Skeletal muscle satellite cell (primary cell): ENCODE measurements around the gene IRAK1.

ENCODE experiments used
- H3K27me3 ChIP-seq: 2 replicates; pipeline ENCODE4 v1.7.0; 2013; ENCODE audit warnings: low read length; ENCODE audit not compliant: control insufficient read depth, insufficient read depth
- H3K36me3 ChIP-seq: 2 replicates; pipeline ENCODE4 v1.7.0; 2013; ENCODE audit warnings: mild to moderate bottlenecking, control low read depth, low read length; ENCODE audit not compliant: insufficient read depth
- H3K4me1 ChIP-seq: 2 replicates; pipeline ENCODE4 v1.7.0; 2013; ENCODE audit warnings: low read length; ENCODE audit not compliant: control insufficient read depth, insufficient read depth
- H3K4me2 ChIP-seq: 2 replicates; pipeline ENCODE4 v1.7.0; 2013; ENCODE audit warnings: mild to moderate bottlenecking, low read length
- H3K4me3 ChIP-seq: 2 replicates; pipeline ENCODE4 v1.7.0; 2013; ENCODE audit warnings: low read length
- H3K9ac ChIP-seq: 2 replicates; pipeline ENCODE4 v1.7.0; 2013; ENCODE audit warnings: mild to moderate bottlenecking, low read depth, low read length, moderate library complexity
- H3K9me3 ChIP-seq: replicated peaks from 2 replicates; pipeline ENCODE4 v1.7.0; 2013; ENCODE audit warnings: mild to moderate bottlenecking, control low read depth, low read length

The IRAK1 gene

GRCh38 chrX:154017766-154018517 is 1.8 kb downstream of the IRAK1 start:
- Histone ChIP-seq H3K4me3 (peak overlapping the region; percentile 83), H3K4me1 (peaks cover 32% of the 10 kb centered on the region), H3K9me3 (no peaks in the 10 kb centered on the region), H3K27me3 (no peaks in the 10 kb centered on the region), H3K9ac (peak overlapping the region; percentile 90), H3K4me2 (peak overlapping the region; percentile 98), H3K36me3 (peaks cover 43% of the 10 kb centered on the region)

DNA sequence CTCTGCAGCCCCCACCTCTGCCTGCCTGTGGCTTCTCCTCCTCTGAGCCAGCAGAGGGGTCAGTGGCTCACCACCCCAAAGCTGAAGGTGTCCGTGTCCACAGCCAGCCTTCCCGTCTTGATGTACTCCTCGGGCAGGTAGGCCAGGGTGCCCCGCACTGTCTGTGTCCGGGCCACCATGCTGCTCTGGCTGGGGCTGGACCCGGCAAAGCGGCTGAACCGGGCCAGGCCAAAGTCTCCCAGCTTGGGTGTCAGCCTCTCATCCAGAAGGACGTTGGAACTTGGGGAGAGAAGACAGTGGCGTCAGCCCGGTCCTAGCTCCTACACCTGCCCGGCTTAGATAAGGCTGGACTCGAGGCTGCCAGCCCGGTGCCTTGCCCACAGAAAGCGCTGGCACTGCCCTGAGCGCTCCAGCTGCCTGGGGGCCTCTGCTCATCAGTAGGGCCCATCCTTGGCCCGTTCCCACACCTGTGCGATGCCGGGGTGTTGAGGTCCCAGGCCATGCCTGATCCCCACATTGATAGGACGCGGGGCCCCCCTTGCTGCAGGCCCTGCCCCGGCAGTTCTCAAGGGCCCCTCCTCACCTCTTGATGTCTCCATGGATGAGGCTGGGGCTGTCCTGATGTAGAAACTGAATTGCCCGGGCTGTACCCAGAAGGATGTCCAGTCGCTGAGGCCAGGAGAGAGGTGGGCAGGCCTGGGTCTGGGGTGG is 3.2 kb downstream of the IRAK1 start:
- peaks cover 57% of the 10 kb centered on the region for H3K36me3 ChIP-seq
- no peak overlapping the region for H3K4me3 ChIP-seq
- H3K9me3 ChIP-seq: no peaks in the 10 kb centered on the region
- no peak overlapping the region for H3K4me2 ChIP-seq
- H3K9ac ChIP-seq: no peak overlapping the region
- no peaks in the 10 kb centered on the region for H3K27me3 ChIP-seq
- peaks cover 27% of the 10 kb centered on the region for H3K4me1 ChIP-seq

GRCh38 chrX:154015581-154016264 is 4.0 kb downstream of the IRAK1 start:
- Histone ChIP-seq H3K27me3 (no peaks in the 10 kb centered on the region), H3K9ac (no peak overlapping the region), H3K4me1 (peaks cover 20% of the 10 kb centered on the region), H3K4me2 (no peak overlapping the region), H3K9me3 (no peaks in the 10 kb centered on the region), H3K4me3 (no peak overlapping the region), H3K36me3 (peaks cover 63% of the 10 kb centered on the region)

DNA sequence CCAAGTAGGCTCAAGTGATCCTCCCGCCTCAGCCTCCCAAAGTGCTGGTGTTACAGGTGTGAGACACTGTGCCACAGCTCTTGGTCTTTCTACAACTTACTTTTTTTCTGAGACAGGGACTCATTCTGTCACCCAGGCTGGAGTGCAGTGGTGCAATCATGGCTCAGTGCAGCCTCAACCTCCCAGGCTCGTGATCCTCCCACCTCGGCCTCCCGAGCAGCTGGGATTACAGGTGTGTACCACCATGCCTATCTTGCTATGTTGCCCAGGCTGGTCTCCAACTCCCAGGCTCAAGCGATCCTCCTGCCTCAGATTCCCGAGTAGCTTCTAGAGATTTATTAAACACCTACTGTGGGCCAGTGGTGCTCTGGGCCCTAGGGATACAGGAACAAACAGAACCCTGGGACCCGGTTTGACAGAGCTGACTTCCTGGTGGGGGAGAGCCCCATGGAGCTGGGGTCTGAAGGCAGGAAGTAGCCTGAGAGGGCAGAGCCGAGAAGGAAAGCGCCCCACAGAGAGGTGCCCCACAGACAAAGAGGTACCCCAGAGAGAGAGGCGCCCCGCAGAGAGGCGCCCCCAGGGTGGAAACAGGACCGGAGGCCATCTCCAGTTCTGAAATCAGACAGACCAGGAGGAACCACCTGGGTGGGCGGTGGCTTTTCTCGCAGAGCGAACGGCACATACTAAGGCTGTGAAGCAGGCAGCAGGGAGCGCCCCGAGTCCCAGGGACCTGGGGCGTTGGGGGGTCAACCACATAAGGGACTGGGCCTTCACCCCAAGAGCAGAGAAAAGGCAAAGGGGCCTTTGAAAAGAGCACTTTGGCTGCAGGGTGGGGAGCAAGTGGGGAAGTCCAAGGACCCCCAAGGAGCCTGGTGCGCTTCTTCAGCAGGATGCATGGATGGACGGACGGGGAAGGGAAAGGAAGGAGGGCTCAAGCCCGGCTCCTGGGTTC is 5.0 kb downstream of the IRAK1 start:
- Histone ChIP-seq H3K36me3 (peaks cover 69% of the 10 kb centered on the region), H3K4me3 (no peak overlapping the region), H3K4me2 (no peak overlapping the region), H3K9me3 (no peaks in the 10 kb centered on the region), H3K9ac (no peak overlapping the region), H3K27me3 (no peaks in the 10 kb centered on the region), H3K4me1 (peaks cover 15% of the 10 kb centered on the region)

- H3K9ac ChIP-seq: no peak overlapping the region
- H3K36me3 ChIP-seq: peaks cover 68% of the 10 kb centered on the region
These were observed 5.9 kb downstream of the IRAK1 start for GRCh38 chrX:154013614-154014360.

DNA sequence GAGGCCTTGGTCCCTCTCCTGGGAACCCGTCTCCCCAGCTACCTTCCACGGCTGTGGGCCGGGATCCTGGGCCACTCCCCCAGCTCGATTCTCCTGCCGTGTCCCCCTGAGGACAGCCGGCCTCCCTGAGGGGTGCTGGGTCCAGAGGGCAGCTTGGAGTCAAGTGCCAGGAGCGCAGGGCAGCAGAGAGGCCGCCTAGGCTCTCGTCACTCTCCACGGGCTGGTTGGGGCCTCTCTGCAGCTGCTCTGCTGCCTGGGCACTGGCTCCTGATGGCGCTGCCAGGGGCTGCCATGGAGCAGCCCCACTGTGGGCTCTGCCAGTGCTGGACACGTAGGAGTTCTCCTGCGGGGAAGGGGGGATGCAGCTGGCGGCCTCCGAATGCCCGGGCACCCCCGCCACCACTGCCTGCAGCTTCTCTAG is 6.7 kb downstream of the IRAK1 start:
- Histone ChIP-seq H3K4me3 (no peak overlapping the region), H3K4me2 (no peak overlapping the region), H3K27me3 (no peaks in the 10 kb centered on the region), H3K9ac (no peak overlapping the region), H3K9me3 (no peaks in the 10 kb centered on the region), H3K36me3 (peaks cover 61% of the 10 kb centered on the region), H3K4me1 (peaks cover 12% of the 10 kb centered on the region)

More at GRCh38 chrX:154013614-154014360, 5.9 kb downstream of the IRAK1 start:
- Histone ChIP-seq H3K27me3 (no peaks in the 10 kb centered on the region), H3K4me1 (peaks cover 15% of the 10 kb centered on the region), H3K4me2 (no peak overlapping the region), H3K4me3 (no peak overlapping the region), H3K9me3 (no peaks in the 10 kb centered on the region)

DNA sequence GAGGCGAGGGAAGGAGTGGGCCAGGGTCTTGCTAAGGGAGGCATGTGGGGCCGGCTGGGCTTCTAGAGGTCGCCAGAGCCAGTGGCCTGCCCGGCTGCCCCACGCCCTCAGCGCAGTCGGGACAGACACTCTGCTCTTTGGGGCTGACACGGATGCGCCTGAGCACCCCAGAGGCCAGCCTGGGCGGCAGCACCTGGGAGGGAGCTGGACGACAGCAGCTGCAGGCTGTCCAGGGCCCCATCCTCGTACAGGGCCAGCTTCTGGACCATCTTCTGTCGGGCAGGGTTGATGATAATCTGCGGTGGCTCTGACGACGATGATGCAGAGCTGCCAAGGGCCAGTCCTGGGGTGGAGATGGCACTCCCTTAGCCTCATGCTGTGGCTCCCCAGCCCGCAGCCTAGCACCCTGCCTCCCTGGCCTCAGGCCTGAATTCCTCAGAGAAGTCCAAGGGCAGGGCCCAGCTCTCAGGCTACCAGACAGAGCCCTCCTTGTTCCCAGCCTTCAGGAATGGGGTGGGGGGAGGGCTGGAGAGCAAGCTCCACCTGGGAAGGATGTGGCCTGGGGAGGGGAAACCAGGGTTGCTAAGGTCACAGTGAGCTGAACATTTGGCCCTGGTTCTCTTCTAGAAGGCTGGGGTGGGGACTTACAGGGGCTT is 7.2 kb downstream of the IRAK1 start:
- H3K27me3 ChIP-seq: no peaks in the 10 kb centered on the region
- peaks cover 60% of the 10 kb centered on the region for H3K36me3 ChIP-seq
- no peak overlapping the region for H3K9ac ChIP-seq
- peaks cover 8% of the 10 kb centered on the region for H3K4me1 ChIP-seq
- no peak overlapping the region for H3K4me3 ChIP-seq
- no peaks in the 10 kb centered on the region for H3K9me3 ChIP-seq
- no peak overlapping the region for H3K4me2 ChIP-seq

DNA sequence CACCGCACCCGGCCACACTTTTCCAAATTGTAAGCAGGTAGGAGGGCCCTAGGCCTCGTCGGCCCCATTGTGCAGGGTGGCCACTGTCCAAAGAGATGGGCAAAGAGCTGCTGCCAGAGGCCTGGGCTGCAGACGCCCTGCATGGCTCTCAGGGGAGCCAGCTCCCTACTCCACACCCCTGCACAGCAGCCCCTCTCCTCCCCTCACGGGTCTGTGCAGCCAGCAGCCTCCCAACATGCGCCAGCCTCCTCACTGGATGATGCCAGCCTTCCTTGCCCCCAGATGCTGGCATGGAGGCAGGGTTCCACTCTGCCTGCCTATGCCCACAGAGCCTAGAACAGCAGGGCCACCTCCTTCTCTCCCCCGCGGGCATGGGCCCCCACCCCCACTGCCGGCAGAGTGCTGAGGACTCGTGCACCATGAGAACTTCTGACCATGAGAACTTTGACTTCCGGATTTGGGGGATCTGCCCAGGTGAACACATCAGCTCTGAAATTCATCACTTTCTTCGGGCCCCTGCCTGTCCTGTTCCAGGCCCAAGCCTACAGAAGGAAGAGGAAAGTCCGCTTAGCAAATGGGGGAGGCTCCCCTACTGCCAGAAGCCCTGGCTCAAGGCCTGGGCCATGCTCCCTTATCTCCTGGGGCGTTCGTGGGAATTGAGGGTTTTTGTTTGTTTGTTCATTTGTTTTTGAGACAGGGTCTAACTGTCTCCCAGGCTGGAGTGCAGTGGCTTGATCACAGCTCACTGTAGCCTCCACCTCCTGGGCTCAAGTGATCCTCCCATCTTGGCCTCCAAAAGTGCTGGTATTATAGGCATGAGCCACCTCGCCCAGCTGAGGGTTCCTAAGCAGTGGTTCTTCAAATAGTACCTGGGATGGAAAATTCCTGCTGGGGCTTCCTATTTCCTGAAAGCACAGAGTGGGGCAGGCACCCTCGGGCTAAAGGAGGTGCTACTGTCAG is 8.0 kb downstream of the IRAK1 start:
- no peak overlapping the region for H3K4me2 ChIP-seq
- no peak overlapping the region for H3K4me3 ChIP-seq
- peaks cover 55% of the 10 kb centered on the region for H3K36me3 ChIP-seq
- no peaks in the 10 kb centered on the region for H3K27me3 ChIP-seq
- peaks cover 4% of the 10 kb centered on the region for H3K4me1 ChIP-seq
- no peak overlapping the region for H3K9ac ChIP-seq
- H3K9me3 ChIP-seq: no peaks in the 10 kb centered on the region

DNA sequence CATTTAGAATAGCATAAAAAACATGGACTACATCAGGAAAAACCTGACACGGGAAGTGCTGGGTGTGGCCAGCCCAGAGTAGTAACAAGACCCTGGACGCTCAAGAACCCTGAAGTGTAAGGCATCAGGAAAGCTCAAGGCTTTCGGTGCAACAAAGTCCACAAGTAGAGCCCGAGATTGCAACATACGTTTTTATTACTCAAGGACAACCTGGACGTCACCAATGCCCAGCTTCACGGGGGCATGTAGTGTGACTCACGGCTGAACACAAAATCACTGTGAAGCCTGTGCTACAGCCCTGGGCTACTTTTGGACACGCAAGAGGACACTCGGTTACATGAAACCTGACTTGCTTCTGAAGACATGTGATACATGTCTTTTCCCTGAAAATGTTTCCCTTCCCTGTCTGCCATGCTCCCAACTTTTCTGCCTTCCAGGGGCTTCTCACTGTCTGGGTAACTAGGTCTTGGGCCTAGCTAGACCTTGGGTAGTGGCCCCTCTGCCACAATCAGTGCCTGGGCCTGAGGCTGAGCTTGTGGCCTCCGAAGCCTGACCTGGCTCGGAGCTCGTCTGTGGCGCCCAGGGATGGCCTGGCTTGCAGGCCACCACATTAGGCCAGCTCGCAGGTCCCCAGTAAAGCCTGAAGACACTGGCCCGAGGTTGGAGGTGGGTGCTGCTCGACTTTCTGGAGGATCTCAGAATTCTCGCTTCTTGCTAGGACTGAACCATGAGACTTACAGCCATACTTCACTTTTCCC is 9.2 kb downstream of the IRAK1 start:
- H3K9ac ChIP-seq: no peak overlapping the region
- H3K4me3 ChIP-seq: no peak overlapping the region
- peaks cover 4% of the 10 kb centered on the region for H3K4me1 ChIP-seq
- peaks cover 50% of the 10 kb centered on the region for H3K36me3 ChIP-seq
- no peaks in the 10 kb centered on the region for H3K27me3 ChIP-seq
- H3K4me2 ChIP-seq: no peak overlapping the region
- no peaks in the 10 kb centered on the region for H3K9me3 ChIP-seq
